ENCODE results near the gene MAP10.

MAP10 gene

GRCh38 chr1:232853994-232854797, 49.0 kb downstream of the MAP10 start:
- DNase-seq: peak in 1 of 56 donors; percentile 0

- no peak for DNase-seq
Measured at GRCh38 chr1:232854798-232855159, 49.6 kb downstream of the MAP10 start.

- no peak for DNase-seq
Measured at GRCh38 chr1:232856541-232856940, 51.3 kb downstream of the MAP10 start.
